Measurements from ENCODE around the gene C1QTNF3. TPM values are rescaled to one million over a fixed set of nuclear protein-coding genes. Genes with fewer than 3 reads are reported as not detected.

The C1QTNF3 gene
- total and polyA plus RNA-seq, 12 donors = 0.42 to 13.0 (median 1.9) TPM

GRCh38 chr5:33980030-33980429, 63.0 kb downstream of the C1QTNF3 start:
- intact Hi-C loops (cut with DNase I) = no loop called here
- 70 to 76% (median 73%) methylated on average over 3 of the region's 3 CpGs for WGBS, 4 donors
- no peak overlapping the region for H3K27ac ChIP-seq
- H3K36me3 ChIP-seq (replicated peaks in 1 of 2) = no peaks in the 10 kb centered on the region
- no peaks in the 10 kb centered on the region for H3K27me3 ChIP-seq
- no peak for TF ChIP-seq CTCF (IDR thresholded peaks at IDR 0.05)
- no peak for TF ChIP-seq POLR2A (IDR thresholded peaks at IDR 0.05)
- no peaks in the 10 kb centered on the region for H3K4me1 ChIP-seq (replicated peaks in 1 of 2)
- no peak overlapping the region for H3K4me3 ChIP-seq
- no peaks in the 10 kb centered on the region for H3K9me3 ChIP-seq (replicated peaks in 1 of 3)
- DNase-seq = no peak

GRCh38 chr5:33978306-33978705, 64.7 kb downstream of the C1QTNF3 start:
- H3K36me3 ChIP-seq (replicated peaks in 1 of 2) = no peaks in the 10 kb centered on the region
- intact Hi-C loops (cut with DNase I) = no loop called here
- no peak for DNase-seq
- H3K27ac ChIP-seq = no peak overlapping the region
- WGBS, 4 donors = 83 to 100% (median 85%) methylated on average over 1 of the region's 1 CpG
- H3K9me3 ChIP-seq (replicated peaks in 1 of 3) = no peaks in the 10 kb centered on the region
- H3K4me1 ChIP-seq (replicated peaks in 1 of 2) = peaks cover 0 to 8% of the 10 kb centered on the region in 2 donors
- no peaks in the 10 kb centered on the region for H3K27me3 ChIP-seq
- H3K4me3 ChIP-seq = no peak overlapping the region
- TF ChIP-seq POLR2A (IDR thresholded peaks at IDR 0.05) = no peak
- TF ChIP-seq CTCF (IDR thresholded peaks at IDR 0.05) = no peak

DNA sequence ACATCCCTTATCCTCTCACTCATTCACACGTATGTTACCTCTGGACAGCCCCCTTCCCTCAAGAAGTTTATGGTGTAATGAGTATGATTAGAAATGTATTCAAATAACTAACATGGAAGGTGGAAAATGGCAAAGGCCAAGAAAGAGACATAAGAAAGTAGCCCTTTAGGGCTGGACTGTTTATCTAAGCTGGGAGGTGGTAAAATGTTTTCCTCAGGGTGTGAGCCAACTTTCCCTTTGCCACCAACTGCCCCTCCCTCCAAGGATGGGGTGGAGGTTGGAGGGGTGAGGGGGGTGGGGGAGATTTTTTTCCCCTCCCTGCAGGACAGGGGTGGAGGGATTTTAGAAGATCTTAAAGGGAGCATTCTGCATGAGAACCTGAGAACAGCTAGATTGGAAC, 66.7 kb downstream of the C1QTNF3 start:
- Histone ChIP-seq H3K9me3 (replicated peaks in 1 of 3) (no peaks in the 10 kb centered on the region), H3K36me3 (replicated peaks in 1 of 2) (no peaks in the 10 kb centered on the region), H3K4me1 (replicated peaks in 1 of 2) (peaks cover 0 to 8% of the 10 kb centered on the region in 2 donors), H3K27me3 (no peaks in the 10 kb centered on the region), H3K4me3 (no peak overlapping the region), H3K27ac (no peak overlapping the region)
- TF ChIP-seq CTCF (IDR thresholded peaks at IDR 0.05) = no peak
- no peak for TF ChIP-seq POLR2A (IDR thresholded peaks at IDR 0.05)
- WGBS, 4 donors = 66 to 88% (median 78%) methylated on average over 1 of the region's 1 CpG
- intact Hi-C loops (cut with DNase I) = no loop called here
- no peak for DNase-seq

DNA sequence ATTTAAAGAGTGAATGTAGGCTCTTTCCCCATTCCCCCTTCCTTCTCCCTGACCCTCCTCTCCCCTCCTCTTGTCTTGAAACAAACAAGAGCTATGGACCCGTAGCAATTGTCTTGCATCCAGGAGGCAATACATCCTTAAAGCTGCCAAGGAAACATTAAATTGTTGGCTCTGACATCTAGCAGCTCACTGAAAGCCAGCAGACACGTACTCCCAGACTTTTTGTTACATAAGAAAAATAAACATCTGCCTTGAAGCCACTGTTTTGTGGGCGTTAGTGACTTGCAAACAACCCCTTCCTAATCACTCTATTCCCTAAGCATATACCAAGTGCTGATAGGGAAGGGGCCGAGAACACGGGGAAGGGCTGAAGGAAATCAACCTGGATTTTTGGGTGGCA, 67.2 kb downstream of the C1QTNF3 start:
- Histone ChIP-seq H3K36me3 (replicated peaks in 1 of 2) (no peaks in the 10 kb centered on the region), H3K27ac (no peak overlapping the region), H3K27me3 (no peaks in the 10 kb centered on the region), H3K4me1 (replicated peaks in 1 of 2) (peaks cover 0 to 8% of the 10 kb centered on the region in 2 donors), H3K9me3 (replicated peaks in 1 of 3) (no peaks in the 10 kb centered on the region), H3K4me3 (no peak overlapping the region)
- intact Hi-C loops (cut with DNase I) = no loop called here
- WGBS, 4 donors = 45 to 51% (median 50%) methylated on average over 5 of the region's 5 CpGs
- TF ChIP-seq POLR2A (IDR thresholded peaks at IDR 0.05) = no peak
- no peak for TF ChIP-seq CTCF (IDR thresholded peaks at IDR 0.05)
- DNase-seq = no peak
